ENCODE data around the gene SPNS3.

SPNS3 gene

DNA sequence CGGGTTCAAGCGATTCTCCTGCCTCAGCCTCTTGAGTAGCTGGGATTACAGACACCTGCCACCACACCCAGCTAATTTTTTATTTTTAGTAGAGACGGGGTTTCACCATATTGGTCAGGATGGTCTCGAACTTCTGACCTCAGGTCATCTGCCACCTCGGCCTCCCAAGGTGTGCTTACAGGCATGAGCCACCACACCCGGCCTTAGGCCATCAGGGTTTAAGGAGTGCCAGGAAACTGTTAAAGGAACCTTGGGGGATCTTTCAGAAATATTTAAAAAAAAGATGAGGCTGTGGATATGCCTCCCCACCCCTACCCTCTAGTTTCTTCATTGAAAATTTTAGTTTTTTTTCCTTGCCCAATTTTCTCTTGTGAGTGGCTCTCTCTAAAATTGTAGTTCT, 35.9 kb upstream of the SPNS3 start:
- H3K27me3 ChIP-seq (ENCODE audit: insufficient read depth, low read length), result no peaks in the 10 kb centered on the region
- no peak overlapping the region for H3K4me2 ChIP-seq (ENCODE audit: low read length)
- H3K9me2 ChIP-seq (ENCODE audit: low read depth, low read length), result no peaks in the 10 kb centered on the region
- 0 out of 2 replicates have a peak, but pooled peaks cover 4% of the 10 kb centered on the region for H3K9me3 ChIP-seq (ENCODE audit: low read length)
- no peaks in the 10 kb centered on the region for H4K20me1 ChIP-seq (ENCODE audit: insufficient read depth, low read length)
- H3K79me2 ChIP-seq (ENCODE audit: insufficient read depth, low read length), result no peaks in the 10 kb centered on the region
- no peak overlapping the region for H3K9ac ChIP-seq (ENCODE audit: low read length)
- peaks cover 8% of the 10 kb centered on the region for H3F3A ChIP-seq (ENCODE audit: insufficient read depth, low read length)
- no peak overlapping the region for H3K4me3 ChIP-seq (ENCODE audit: low read depth, low read length, poor library complexity, severe bottlenecking)
- H3K4me1 ChIP-seq (ENCODE audit: insufficient read depth, low read length, severe bottlenecking), result peaks cover 44% of the 10 kb centered on the region
- H2AFZ ChIP-seq (ENCODE audit: low read length), result no peak overlapping the region
- peak overlapping the region; percentile 99 for H3K27ac ChIP-seq (ENCODE audit: low read depth, low read length, poor library complexity, severe bottlenecking)
- TF ChIP-seq, protein P1, sequence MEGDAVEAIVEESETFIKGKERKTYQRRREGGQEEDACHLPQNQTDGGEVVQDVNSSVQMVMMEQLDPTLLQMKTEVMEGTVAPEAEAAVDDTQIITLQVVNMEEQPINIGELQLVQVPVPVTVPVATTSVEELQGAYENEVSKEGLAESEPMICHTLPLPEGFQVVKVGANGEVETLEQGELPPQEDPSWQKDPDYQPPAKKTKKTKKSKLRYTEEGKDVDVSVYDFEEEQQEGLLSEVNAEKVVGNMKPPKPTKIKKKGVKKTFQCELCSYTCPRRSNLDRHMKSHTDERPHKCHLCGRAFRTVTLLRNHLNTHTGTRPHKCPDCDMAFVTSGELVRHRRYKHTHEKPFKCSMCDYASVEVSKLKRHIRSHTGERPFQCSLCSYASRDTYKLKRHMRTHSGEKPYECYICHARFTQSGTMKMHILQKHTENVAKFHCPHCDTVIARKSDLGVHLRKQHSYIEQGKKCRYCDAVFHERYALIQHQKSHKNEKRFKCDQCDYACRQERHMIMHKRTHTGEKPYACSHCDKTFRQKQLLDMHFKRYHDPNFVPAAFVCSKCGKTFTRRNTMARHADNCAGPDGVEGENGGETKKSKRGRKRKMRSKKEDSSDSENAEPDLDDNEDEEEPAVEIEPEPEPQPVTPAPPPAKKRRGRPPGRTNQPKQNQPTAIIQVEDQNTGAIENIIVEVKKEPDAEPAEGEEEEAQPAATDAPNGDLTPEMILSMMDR (IDR thresholded peaks at IDR 0.05; ENCODE audit: low read length), result no peak
- no peak for TF ChIP-seq EZH2 (IDR thresholded peaks at IDR 0.05; ENCODE audit: borderline replicate concordance, low read length)
- H3K36me3 ChIP-seq (ENCODE audit: insufficient read depth, low read length), result no peaks in the 10 kb centered on the region

DNA sequence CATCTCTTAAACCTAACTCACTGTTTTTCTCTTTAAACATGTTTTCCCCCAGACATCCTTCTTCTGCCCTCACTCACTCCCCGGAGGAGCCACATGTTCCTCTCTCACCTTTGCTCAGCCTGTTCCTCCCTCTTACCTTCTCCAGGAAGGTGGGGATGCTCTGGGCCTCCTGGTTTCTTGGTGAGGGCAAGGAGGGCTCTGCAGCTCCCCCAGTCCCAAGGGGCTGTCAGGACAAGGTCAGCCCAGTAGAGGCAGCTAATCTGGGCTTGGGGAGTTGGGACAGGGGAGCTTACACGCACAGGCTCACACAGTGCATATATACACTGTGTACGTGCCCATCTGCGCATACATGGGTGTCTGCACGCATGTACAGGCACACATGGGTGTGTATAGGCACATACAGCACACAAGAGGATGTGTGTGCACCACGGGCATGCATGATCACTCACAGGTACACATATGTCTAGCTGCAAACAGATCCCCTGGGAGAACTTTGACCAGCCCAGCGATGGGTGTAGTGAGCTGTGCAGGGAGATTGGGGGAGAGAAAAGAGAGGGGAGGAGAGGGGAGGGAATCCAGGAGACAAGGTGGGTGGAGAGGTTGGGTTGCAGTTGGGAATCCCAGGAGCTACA, 28.6 kb upstream of the SPNS3 start:
- no peaks in the 10 kb centered on the region for H3K79me2 ChIP-seq (ENCODE audit: insufficient read depth, low read length)
- H3K9me3 ChIP-seq (ENCODE audit: low read length), result no peaks in the 10 kb centered on the region
- no peaks in the 10 kb centered on the region for H3K9me2 ChIP-seq (ENCODE audit: low read depth, low read length)
- no peaks in the 10 kb centered on the region for H4K20me1 ChIP-seq (ENCODE audit: insufficient read depth, low read length)
- H3K4me2 ChIP-seq (ENCODE audit: low read length), result peak overlapping the region; percentile 19; the same call in 1 of the 2 replicates
- H3K36me3 ChIP-seq (ENCODE audit: insufficient read depth, low read length), result no peaks in the 10 kb centered on the region
- H3F3A ChIP-seq (ENCODE audit: insufficient read depth, low read length), result no peaks in the 10 kb centered on the region; the same call in 1 of the 2 replicates
- H3K4me1 ChIP-seq (ENCODE audit: insufficient read depth, low read length, severe bottlenecking), result peaks cover 28% of the 10 kb centered on the region
- peak overlapping the region; percentile 8; the same call in 1 of the 2 replicates for H3K9ac ChIP-seq (ENCODE audit: low read length)
- H2AFZ ChIP-seq (ENCODE audit: low read length), result no peak overlapping the region
- H3K4me3 ChIP-seq (ENCODE audit: low read depth, low read length, poor library complexity, severe bottlenecking), result no peak overlapping the region
- H3K27ac ChIP-seq (ENCODE audit: low read depth, low read length, poor library complexity, severe bottlenecking), result peak overlapping the region; percentile 69
- TF ChIP-seq, protein P1 (IDR thresholded peaks at IDR 0.05; ENCODE audit: low read length), result no peak
- no peak for TF ChIP-seq EZH2 (IDR thresholded peaks at IDR 0.05; ENCODE audit: borderline replicate concordance, low read length)
- no peaks in the 10 kb centered on the region for H3K27me3 ChIP-seq (ENCODE audit: insufficient read depth, low read length)

DNA sequence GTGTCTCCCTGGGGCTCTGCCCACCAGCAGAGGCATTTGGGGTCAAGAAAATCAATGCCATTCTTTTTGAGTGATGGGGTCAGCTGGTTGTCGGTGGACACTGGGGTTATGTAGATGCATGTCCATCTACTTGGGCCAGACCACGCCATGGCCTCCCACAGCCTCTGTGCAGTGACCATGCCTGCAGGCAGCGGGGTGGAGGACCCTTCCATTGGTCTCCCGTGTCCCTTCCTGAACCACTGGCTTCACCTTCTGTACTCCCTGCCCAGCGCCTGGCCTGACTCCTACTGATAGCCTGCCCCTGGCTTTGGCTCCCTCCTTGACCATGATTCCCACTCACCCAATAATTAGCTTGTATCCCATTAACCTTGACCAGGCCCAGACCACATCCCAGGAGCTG, 28.0 kb upstream of the SPNS3 start:
- TF ChIP-seq, protein P1 (IDR thresholded peaks at IDR 0.05; ENCODE audit: low read length), result no peak
- TF ChIP-seq EZH2 (IDR thresholded peaks at IDR 0.05; ENCODE audit: borderline replicate concordance, low read length), result no peak
- no peak overlapping the region for H2AFZ ChIP-seq (ENCODE audit: low read length)
- peak overlapping the region; percentile 19; the same call in 1 of the 2 replicates for H3K4me2 ChIP-seq (ENCODE audit: low read length)

More for the DNA sequence above, 28.0 kb upstream of the SPNS3 start:
- Histone ChIP-seq H3K79me2 (ENCODE audit: insufficient read depth, low read length) (no peaks in the 10 kb centered on the region), H3K36me3 (ENCODE audit: insufficient read depth, low read length) (no peaks in the 10 kb centered on the region), H3K27me3 (ENCODE audit: insufficient read depth, low read length) (no peaks in the 10 kb centered on the region), H3K9me2 (ENCODE audit: low read depth, low read length) (no peaks in the 10 kb centered on the region), H3K9me3 (ENCODE audit: low read length) (no peaks in the 10 kb centered on the region), H3F3A (ENCODE audit: insufficient read depth, low read length) (no peaks in the 10 kb centered on the region; the same call in 1 of the 2 replicates), H3K4me1 (ENCODE audit: insufficient read depth, low read length, severe bottlenecking) (peaks cover 28% of the 10 kb centered on the region), H3K27ac (ENCODE audit: low read depth, low read length, poor library complexity, severe bottlenecking) (peak overlapping the region; percentile 69), H3K4me3 (ENCODE audit: low read depth, low read length, poor library complexity, severe bottlenecking) (no peak overlapping the region), H4K20me1 (ENCODE audit: insufficient read depth, low read length) (no peaks in the 10 kb centered on the region), H3K9ac (ENCODE audit: low read length) (peak overlapping the region; percentile 8; the same call in 1 of the 2 replicates)

All from OCI-LY1 (cell line).